Left cardiac atrium (tissue), 4 donors: ENCODE data around the gene TMEM270. TPM values are rescaled to one million over a fixed set of nuclear protein-coding genes. Genes with fewer than 3 reads are reported as not detected.
"Not testable (repeated sequence)": the region's sequence is repeated elsewhere in the genome, so short reads cannot be mapped to it uniquely, and the experiment has no call there.

Experiments
- ATAC-seq, 2 donors: fragments of 200-7000 bp; cut with Tn5 transposase; one replicate each; pipeline ENCODE4 v1.9.1; 2020; ENCODE audit warnings: mild to moderate bottlenecking in 2 of 2, moderate library complexity in 2 of 2
- DNase-seq: peaks from one replicate; pipeline ENCODE4 v3.0.0-alpha.2; 2020
- intact Hi-C, 2 donors: fragments of 100-400 bp; cut with DNase I; formaldehyde crosslinking; loops; one replicate each; pipeline versions ENCODE4 v1.14.1 to v1.15.1; 2022 to 2023
- total RNA-seq, 2 donors: library from RNA; stranded (reverse); fragmentation: NEBNext Ultra II Directional; extraction: Animal tissue kit (Norgen Biotek cat#: 25700); gene quantifications; one replicate each; pipeline ENCODE4 v1.2.1, GENCODE V29; 2021
- donor health status: DM: no; HTN: yes; CAD: no.
- donor health status: DM: no; HTN: yes; CAD: no; lungs with severe emphysema.
- donor health status: DM: yes; HTN: yes; CAD: no.
- donor health status: Dilated cardiomyopathy.

Gene TMEM270
- total RNA-seq, 2 donors from 2014 or later: not detected

DNA sequence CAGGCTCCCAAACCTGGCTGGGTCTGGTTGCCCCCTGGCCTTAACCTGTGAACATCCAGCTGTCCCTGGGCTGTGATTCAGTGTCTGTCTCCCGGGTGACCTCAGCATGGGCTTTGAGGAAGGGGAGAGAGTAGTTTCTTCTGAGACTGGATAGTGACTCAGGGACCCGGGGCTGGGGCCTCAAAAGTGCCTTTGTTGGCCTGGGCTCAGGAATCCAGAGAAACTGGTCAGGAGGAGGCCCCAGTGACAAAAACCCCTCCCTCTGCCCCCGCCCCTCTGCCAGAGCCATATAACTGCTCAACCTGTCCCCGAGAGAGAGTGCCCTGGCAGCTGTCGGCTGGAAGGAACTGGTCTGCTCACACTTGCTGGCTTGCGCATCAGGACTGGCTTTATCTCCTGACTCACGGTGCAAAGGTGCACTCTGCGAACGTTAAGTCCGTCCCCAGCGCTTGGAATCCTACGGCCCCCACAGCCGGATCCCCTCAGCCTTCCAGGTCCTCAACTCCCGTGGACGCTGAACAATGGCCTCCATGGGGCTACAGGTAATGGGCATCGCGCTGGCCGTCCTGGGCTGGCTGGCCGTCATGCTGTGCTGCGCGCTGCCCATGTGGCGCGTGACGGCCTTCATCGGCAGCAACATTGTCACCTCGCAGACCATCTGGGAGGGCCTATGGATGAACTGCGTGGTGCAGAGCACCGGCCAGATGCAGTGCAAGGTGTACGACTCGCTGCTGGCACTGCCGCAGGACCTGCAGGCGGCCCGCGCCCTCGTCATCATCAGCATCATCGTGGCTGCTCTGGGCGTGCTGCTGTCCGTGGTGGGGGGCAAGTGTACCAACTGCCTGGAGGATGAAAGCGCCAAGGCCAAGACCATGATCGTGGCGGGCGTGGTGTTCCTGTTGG is 30.0 kb upstream of the TMEM270 start, which contains the start of gene CLDN4:
Gene CLDN4 (plus strand): TSS at position 316 of the 903 bp plus-strand sequence. CDS start 206 bp downstream, at position 522.
- intact Hi-C loops: no loop called here
- no peak for ATAC-seq
- no peak for DNase-seq

DNA sequence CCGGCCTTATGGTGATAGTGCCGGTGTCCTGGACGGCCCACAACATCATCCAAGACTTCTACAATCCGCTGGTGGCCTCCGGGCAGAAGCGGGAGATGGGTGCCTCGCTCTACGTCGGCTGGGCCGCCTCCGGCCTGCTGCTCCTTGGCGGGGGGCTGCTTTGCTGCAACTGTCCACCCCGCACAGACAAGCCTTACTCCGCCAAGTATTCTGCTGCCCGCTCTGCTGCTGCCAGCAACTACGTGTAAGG is 29.4 kb upstream of the TMEM270 start:
- no peak for ATAC-seq

DNA sequence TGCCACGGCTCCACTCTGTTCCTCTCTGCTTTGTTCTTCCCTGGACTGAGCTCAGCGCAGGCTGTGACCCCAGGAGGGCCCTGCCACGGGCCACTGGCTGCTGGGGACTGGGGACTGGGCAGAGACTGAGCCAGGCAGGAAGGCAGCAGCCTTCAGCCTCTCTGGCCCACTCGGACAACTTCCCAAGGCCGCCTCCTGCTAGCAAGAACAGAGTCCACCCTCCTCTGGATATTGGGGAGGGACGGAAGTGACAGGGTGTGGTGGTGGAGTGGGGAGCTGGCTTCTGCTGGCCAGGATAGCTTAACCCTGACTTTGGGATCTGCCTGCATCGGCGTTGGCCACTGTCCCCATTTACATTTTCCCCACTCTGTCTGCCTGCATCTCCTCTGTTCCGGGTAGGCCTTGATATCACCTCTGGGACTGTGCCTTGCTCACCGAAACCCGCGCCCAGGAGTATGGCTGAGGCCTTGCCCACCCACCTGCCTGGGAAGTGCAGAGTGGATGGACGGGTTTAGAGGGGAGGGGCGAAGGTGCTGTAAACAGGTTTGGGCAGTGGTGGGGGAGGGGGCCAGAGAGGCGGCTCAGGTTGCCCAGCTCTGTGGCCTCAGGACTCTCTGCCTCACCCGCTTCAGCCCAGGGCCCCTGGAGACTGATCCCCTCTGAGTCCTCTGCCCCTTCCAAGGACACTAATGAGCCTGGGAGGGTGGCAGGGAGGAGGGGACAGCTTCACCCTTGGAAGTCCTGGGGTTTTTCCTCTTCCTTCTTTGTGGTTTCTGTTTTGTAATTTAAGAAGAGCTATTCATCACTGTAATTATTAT is 28.9 kb upstream of the TMEM270 start:
- ATAC-seq: no peak
- no peak for DNase-seq
- intact Hi-C loops: no loop called here

More for the DNA sequence above, 29.4 kb upstream of the TMEM270 start:
- intact Hi-C loops: no loop called here
- no peak for DNase-seq

DNA sequence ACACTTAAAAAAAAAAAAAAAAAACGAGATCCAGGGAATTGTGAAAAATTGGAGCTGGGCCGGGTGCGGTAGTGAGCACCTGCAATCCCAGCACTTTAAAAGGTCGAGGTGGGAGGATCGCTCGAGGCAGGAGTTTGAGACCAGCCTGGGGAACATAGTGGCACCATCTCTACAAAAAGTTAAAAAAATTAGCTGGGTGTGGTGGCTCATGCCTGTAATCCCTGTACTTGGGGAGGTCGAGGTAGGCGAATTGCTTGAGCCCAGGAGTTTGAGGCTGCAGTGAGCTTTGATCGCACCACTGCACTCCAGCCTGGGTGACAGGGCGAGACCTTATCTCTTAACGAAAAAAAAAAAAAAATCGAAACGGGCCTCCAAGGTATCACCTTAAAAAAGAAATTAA is 28.2 kb upstream of the TMEM270 start:
- no peak for DNase-seq
- ATAC-seq: no peak
- intact Hi-C loops: no loop called here

DNA sequence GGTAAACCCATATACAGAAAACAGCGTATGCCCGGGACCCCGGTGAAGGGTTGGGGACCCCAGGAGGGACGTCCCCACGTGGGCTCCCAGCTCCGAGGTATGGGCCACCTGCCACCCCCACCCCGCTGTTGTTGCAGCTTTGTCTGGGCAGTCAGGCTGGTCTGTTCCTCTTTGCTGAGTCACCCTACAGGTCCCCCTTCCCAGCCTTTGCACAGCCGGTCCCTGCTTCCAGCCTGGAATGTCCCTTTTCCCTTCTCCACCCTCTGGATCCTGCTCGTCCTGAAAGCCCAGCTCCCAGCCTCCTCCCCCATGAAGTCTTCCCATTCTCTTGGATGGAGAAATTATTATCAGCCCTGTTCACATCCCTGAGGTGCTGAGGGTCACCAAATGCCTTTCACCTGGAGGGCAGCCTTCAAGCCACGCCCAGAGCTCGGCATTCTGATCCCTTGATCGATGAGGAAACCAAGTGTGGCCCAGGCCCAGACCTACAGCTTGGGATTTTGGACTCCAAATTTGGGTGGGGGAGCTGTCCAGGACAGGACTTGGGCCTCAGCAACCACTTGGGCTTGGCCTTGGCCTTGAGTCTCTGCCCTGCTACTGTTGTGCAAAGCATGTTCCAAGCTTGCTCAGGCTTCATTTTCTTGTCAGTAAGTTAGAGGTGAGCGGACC is 27.6 kb upstream of the TMEM270 start:
- intact Hi-C loops: no loop called here
- no peak for DNase-seq
- ATAC-seq: no peak

DNA sequence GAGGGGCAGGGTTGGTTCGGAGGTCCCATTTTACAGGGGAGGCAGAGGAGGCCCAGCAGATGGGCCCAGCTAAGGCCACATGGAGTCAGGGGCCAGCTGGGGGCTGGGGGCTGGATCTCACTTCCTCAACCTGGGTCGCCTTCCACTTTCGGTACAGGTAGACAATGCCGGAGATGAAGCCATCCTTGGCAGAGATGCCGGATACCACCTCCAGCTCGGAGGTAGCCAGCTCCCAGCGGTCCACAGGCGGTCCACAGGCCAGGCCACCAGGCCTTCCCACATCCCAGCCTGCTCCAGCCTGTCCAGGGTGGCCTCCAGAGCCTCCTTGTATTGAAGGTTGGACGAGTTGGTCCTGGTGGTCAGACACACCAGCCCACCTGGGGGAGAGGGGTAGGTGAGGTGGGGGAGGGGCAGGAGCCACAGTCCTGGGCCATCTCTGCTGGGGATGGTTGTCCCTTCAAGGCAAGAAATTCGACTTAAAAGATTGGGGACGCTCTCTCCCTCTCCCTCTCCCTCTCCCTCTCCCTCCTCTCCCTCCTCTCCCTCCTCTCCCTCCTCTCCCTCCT is 26.2 kb upstream of the TMEM270 start:
- no peak for ATAC-seq

DNA sequence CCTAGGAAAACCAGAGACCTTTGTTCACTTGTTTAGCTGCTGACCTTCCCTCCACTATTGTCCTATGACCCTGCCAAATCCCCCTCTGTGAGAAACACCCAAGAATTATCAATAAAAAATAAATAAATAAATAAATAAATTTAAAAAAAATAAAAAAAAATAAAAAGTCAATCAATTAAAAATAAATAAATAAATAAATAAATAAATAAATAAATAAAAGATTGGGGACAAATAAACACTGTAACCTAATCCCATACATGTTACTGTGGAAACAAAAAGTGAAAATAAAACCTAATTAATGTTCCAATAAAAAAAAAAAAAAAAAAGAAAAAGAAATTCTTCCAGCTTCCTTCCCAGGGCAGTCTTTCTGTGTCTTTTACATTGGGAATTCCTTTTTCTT is 23.8 kb upstream of the TMEM270 start:
- intact Hi-C loops, ATAC-seq, DNase-seq: not testable (repeated sequence)

More for the DNA sequence above, 26.2 kb upstream of the TMEM270 start:
- no peak for DNase-seq
- intact Hi-C loops: no loop called here

DNA sequence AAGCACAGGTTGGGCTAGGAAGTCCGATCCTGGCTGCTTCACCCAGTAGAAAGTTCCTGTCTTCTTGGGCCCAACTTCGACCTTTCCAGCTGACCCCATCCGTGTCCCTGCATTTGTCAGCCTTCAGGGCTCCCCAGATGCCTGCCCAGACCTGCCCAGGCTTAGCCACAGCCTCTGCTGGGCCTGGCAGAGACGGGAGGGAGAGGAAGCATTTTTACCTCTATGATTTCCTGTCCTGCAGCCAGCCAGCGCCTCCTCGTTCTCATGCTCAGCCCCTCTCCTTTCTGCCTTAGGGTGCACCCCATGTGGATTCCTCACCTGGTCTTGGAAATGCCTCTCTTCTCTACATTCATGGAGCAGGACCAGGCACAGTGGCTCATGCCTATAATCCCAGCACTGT is 22.3 kb upstream of the TMEM270 start:
- no peak for DNase-seq
- no peak for ATAC-seq
- intact Hi-C loops: no loop called here

- ATAC-seq: no peak
- intact Hi-C loops: no loop called here
- DNase-seq: no peak
Observed at GRCh38 chr7:73839290-73839689, 21.7 kb upstream of the TMEM270 start.

DNA sequence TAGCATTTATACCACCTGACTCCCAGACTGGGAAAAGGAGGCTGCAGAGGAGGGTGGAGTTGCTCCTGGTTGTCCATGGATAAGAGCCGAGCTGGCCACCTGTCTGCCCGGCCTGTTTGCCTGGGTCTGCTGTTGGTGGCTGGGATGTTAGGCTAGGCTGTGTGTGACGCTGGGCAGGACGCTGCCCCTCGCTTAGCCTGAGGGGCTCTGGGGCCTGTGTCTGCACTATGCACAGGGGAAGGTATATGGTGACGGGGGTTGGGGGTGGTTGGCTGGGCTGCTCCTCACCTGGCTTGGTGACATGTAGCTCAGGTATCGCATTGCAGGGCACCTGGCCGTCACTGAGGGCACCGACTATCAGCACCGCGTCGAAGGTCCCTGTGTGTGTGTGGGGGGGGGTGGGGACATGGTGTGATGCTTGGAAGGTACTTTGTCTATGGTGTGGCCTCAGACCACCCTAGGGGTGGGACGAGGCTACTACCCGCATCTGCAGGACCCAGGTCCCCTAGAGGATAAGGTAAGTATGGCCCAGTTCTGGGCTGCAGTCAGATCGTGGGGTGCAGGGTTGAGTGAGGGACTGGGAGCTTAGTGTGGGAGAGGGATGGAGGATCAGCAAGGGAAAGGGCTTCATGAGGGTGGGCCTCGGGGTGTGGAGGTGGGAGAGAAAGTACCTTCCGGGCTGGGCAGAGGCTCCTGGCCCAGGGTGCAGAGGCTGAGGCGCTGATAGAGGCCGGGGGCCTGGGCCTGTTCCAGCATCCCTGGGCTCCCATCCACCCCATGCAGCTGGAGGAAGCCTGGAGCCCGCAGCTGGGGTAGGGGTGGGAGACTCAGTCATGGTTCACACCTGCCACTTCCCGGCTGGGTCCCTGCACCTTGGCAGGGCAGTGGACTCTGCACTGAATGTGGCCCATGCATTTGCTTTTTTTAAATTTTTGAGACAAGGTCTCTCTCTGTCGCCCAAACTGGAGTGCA is 20.9 kb upstream of the TMEM270 start:
- DNase-seq (no peak), ATAC-seq (no peak)

GRCh38 chr7:73840715-73841379 is 20.1 kb upstream of the TMEM270 start:
- intact Hi-C loops: no loop called here
- DNase-seq (no peak), ATAC-seq (no peak)

More for the DNA sequence above, 20.9 kb upstream of the TMEM270 start:
- intact Hi-C loops: no loop called here

DNA sequence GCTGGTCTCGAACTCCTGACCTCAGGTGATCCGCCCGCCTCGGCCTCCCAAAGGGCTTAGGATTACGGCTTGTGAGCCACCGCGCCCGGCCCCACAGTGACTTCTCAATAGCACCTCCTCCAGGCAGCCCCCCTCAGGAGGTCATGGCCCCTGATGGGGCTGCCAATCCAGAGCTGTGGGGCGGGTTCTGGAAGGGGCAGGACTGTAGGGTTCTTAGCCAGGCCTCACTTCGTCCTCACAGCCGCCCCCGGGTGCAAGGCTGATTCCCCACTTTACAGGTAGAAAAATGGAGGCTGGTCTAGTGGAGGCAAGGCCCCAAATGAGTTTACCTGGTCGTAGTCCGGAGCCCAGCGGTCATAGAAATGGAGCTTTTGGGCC is 19.3 kb upstream of the TMEM270 start:
- ATAC-seq (peak in 1 of 2 donors; percentile 5), DNase-seq (no peak)
- intact Hi-C loops: no loop called here

DNA sequence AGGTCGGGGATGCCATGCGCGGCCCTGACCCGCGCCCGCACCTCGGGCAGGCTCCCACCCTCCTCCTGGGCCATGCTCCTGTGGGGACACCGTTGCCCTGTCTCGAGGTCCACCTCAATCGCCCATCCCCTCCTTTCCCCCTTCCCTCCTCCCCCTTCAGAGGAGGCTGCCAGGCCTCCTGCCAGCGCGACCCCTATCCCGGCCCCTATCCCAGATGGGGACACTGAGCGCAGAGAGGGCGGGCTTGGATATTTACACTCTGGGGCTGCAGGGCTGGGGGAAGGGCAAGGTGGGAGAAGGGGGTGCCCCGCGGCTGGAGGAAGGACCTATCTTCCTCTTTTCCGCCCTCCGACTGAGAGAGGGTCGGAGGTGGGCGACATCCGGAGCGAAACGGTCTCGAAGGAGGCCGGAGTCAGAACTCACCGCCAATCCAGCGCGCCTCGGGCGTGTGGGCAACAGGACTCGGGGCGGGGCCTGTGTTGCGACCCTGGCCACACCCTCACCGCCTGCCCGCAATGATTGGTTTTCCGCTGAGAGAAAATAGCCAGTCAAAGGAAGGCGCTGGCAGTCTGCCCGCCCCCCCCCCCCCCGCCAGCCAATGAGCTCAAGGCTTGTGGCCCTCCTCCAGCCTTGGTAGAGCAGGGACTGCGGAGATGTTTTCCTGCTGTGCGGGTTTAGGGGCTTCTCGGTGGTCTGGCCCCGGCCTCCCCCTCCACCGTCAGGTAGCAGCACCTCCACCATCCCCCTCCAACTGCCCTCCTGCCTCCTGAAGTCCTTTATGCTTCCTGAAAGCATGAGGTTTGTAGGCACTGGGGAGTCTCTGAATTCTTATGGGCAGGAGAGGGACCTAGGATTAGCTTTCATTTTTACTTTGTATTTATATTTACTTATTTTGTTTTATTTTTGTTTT is 18.6 kb upstream of the TMEM270 start, which contains the start of gene METTL27:
Gene METTL27 (minus strand): TSS at position 450 of the 910 bp plus-strand sequence. CDS start 376 bp downstream, at position 74.
- ATAC-seq (peak; percentile 97 to 99), DNase-seq (peak; percentile 94)
- intact Hi-C loops: no loop called here

DNA sequence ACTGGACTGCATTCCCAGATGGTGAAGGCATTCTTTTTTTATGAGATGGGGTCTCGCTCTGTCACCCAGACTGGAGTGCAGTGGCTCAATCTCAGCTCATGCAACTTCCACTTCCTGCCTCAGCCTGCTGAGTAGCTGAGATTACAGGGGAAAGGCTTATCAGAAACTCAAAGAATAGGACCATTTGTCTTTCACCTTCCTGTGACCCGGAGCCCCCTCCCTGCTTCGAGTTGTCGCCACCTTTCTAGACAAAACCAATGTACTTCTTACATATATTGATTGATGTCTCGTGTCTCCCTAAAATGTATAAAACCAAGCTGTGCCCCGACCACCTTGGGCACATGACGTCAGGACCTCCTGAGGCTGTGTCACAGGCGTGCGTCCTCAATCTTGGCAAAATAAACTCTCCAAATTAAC is 16.8 kb upstream of the TMEM270 start:
- ATAC-seq: no peak
- no peak for DNase-seq
- intact Hi-C loops: no loop called here

DNA sequence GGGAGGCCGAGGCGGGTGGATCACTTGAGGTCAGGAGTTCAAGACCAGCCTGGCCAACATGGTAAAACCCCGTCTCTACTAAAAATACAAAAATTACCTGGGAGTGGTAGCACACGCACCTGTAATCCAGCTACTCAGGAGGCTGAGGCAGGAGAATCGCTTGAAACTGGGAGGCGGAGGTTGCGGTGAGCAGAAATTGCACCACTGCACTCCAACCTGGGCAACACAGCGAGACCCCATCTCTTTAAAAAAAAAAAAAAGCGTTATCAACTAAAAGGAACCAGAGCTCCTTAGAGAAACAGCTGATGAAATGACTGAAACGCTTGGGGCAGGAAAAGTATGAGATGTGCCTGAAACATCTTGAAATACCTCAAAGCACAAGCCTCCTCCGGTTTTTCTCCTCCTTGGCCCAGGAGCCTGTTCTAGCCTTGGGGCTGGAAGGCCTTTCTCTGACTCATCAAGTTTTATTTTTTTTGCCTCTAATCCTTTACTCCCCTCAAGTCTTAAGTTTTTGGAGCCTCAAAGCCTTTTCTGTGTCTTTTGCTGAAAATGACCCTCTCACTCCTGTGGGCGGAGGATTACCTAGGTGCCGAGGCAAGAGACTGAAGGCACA is 16.0 kb upstream of the TMEM270 start:
- intact Hi-C loops: no loop called here

DNA sequence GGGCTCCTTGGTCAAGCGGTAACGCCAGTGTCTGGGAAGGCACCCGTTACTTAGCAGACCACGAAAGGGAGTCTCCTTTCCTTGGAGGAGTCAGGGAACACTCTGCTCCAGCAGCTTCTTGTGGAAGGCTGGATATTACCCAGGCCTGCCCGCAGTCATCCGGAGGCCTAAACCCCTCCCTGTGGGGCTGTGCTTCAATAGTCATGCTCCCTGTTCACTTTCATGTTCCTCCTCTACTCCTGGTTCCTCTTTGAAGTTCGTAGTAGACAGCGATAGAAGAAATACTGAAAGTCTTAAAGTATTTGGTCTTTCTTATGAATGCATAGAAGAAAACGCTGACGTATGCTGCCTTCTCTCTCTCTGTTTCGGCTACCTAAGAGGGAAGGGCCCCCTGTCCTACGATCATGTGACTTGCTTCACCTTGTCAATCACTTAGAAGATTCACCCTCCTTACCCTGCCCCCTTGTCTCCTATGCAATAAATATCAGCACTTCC is 15.2 kb upstream of the TMEM270 start:
- intact Hi-C loops, ATAC-seq, DNase-seq: not testable (repeated sequence)

More for the DNA sequence above, 16.0 kb upstream of the TMEM270 start:
- DNase-seq (no peak), ATAC-seq (no peak)
